Glutamatergic neuron (in vitro differentiated cells): ENCODE measurements around the gene ONECUT2. TPM values are rescaled to one million over a fixed set of nuclear protein-coding genes. Genes with fewer than 3 reads are reported as not detected.

Experiments
- DNase-seq: peaks from one replicate; pipeline ENCODE4 v3.0.0; 2022
- H3K27ac Mint-ChIP-seq: one replicate; pipeline ENCODE4 v1.8.0; 2020; ENCODE audit warnings: mild to moderate bottlenecking, mixed read lengths, inconsistent platforms; ENCODE audit not compliant: unreplicated experiment
- H3K27me3 Mint-ChIP-seq: one replicate; pipeline ENCODE4 v1.8.0; 2020; ENCODE audit warnings: mild to moderate bottlenecking, moderate library complexity, mixed read lengths, inconsistent platforms; ENCODE audit not compliant: unreplicated experiment
- H3K36me3 Mint-ChIP-seq: one replicate; pipeline ENCODE4 v1.8.0; 2020; ENCODE audit warnings: mild to moderate bottlenecking, mixed read lengths, inconsistent platforms; ENCODE audit not compliant: unreplicated experiment
- H3K4me1 Mint-ChIP-seq: one replicate; pipeline ENCODE4 v1.8.0; 2020; ENCODE audit warnings: mild to moderate bottlenecking, low read depth, mixed read lengths, inconsistent platforms; ENCODE audit not compliant: unreplicated experiment
- H3K4me3 Mint-ChIP-seq: one replicate; pipeline ENCODE4 v1.8.0; 2020; ENCODE audit warnings: mild to moderate bottlenecking, mixed read lengths, inconsistent platforms; ENCODE audit not compliant: unreplicated experiment
- H3K9me3 Mint-ChIP-seq: one replicate; pipeline ENCODE4 v1.8.0; 2020; ENCODE audit warnings: mild to moderate bottlenecking, moderate library complexity, mixed read lengths, inconsistent platforms; ENCODE audit not compliant: unreplicated experiment
- total RNA-seq: library from RNA; stranded (reverse); fragmentation: NEBNext Ultra II Directional; extraction: Animal tissue kit (Norgen Biotek cat#: 25700); gene quantifications from one replicate; pipeline ENCODE4 v1.2.1, GENCODE V29; 2021; ENCODE audit not compliant: unreplicated experiment
- TF ChIP-seq, protein P1 (sequence below): fragments of 200-600 bp; sonication (generic); IDR thresholded peaks from one replicate; pipeline ENCODE4 v1.5.0; 2021; ENCODE audit not compliant: partially characterized antibody, unreplicated experiment

The ONECUT2 gene
- total RNA-seq, 1 donor from 2014 or later = 230 TPM

DNA sequence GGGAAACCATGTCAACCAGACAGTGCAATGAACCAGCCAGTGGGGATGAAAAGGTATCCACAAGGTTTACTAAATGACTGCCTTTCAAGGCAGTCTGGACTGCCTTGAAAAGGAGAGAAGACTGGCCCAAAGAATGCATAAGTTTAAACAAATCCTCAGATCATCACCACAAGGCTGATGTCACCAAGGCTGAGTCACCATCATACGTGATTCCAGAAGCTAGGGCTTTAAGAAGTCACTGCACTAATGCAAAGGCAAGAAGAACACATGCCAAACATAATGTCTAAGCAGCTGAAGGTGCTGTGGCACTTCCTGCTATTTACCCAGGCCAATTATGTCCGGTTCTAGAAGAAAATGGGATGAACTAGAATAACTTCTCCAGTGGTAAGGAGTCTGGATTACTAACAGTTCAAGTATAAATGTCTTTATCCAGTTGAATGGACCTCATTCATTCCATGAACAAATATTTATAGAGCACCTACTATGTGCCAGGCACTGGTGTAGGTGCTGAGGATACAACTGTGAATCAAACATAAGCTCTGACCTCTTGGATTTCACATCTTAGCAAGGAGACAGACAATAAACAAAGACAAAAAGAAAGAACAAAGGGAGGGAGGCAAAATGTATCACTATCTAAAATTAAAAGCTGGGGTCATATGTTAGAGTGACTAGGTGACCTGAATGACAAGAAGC lies 37.6 kb upstream of the ONECUT2 start:
- peaks cover 13% of the 10 kb centered on the region for H3K36me3 Mint-ChIP-seq
- H3K27me3 Mint-ChIP-seq = peaks cover 5% of the 10 kb centered on the region
- H3K9me3 Mint-ChIP-seq = peaks cover 4% of the 10 kb centered on the region
- no peak for DNase-seq
- no peak overlapping the region for H3K27ac Mint-ChIP-seq
- H3K4me3 Mint-ChIP-seq = no peak overlapping the region
- H3K4me1 Mint-ChIP-seq = no peaks in the 10 kb centered on the region
- TF ChIP-seq, protein P1, sequence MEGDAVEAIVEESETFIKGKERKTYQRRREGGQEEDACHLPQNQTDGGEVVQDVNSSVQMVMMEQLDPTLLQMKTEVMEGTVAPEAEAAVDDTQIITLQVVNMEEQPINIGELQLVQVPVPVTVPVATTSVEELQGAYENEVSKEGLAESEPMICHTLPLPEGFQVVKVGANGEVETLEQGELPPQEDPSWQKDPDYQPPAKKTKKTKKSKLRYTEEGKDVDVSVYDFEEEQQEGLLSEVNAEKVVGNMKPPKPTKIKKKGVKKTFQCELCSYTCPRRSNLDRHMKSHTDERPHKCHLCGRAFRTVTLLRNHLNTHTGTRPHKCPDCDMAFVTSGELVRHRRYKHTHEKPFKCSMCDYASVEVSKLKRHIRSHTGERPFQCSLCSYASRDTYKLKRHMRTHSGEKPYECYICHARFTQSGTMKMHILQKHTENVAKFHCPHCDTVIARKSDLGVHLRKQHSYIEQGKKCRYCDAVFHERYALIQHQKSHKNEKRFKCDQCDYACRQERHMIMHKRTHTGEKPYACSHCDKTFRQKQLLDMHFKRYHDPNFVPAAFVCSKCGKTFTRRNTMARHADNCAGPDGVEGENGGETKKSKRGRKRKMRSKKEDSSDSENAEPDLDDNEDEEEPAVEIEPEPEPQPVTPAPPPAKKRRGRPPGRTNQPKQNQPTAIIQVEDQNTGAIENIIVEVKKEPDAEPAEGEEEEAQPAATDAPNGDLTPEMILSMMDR = no peak

- H3K27me3 Mint-ChIP-seq = peaks cover 2% of the 10 kb centered on the region
- TF ChIP-seq, protein P1 = no peak
Observed at GRCh38 chr18:57404345-57404744, 30.8 kb upstream of the ONECUT2 start.

DNA sequence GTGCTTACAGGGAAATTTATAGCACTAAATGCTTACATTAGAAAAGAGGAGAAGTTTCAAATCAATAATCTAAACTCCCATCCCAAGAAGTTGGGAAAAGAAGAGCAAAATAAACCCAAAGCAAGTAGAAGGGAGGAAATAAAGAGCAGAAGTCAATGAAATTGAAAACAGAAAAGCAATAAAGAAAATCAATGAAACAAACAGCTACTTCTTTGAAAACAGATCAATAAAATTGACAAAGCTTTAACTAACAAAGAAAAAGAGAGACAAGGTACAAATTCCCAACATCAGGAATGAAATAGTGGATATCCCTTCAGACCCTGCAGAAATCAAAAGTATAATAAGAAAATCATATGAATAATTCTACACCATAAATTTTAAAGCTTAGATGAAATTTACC lies 25.5 kb upstream of the ONECUT2 start:
- Mint-ChIP-seq H3K9me3 (no peaks in the 10 kb centered on the region), H3K36me3 (peaks cover 5% of the 10 kb centered on the region), H3K4me3 (no peak overlapping the region), H3K27me3 (no peaks in the 10 kb centered on the region), H3K4me1 (no peaks in the 10 kb centered on the region), H3K27ac (no peak overlapping the region)
- TF ChIP-seq, protein P1 = no peak
- DNase-seq = no peak

More at GRCh38 chr18:57404345-57404744, 30.8 kb upstream of the ONECUT2 start:
- Mint-ChIP-seq H3K36me3 (peaks cover under 1% of the 10 kb centered on the region), H3K27ac (no peak overlapping the region), H3K4me1 (no peaks in the 10 kb centered on the region), H3K4me3 (no peak overlapping the region), H3K9me3 (no peaks in the 10 kb centered on the region)
- no peak for DNase-seq

- Mint-ChIP-seq H3K27me3 (no peaks in the 10 kb centered on the region), H3K9me3 (no peaks in the 10 kb centered on the region), H3K4me3 (no peak overlapping the region), H3K36me3 (peaks cover 5% of the 10 kb centered on the region), H3K27ac (no peak overlapping the region), H3K4me1 (no peaks in the 10 kb centered on the region)
- no peak for DNase-seq
- TF ChIP-seq, protein P1 = no peak
Observed at GRCh38 chr18:57410749-57411148, 24.4 kb upstream of the ONECUT2 start.

DNA sequence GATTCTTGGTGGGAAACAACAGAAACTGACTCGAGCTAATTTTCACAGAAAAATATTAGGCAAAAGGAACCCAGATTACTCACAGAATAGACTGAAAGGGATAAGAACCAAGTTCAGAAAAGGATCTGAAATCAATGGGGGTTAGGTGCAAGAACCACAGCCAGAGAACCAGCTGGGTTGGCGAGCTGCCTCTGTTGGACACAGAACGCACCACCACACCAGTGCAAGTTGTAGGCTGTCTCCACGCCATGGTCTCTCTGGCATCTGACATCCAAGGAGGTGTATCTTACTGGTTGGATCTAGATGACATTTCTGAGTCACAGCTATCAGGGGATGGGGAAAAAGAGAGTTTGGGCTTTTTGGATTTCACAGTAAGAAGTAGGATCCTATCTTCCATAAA lies 18.6 kb upstream of the ONECUT2 start:
- TF ChIP-seq, protein P1 = no peak
- Mint-ChIP-seq H3K27me3 (no peaks in the 10 kb centered on the region), H3K4me3 (no peak overlapping the region), H3K4me1 (no peaks in the 10 kb centered on the region), H3K36me3 (peaks cover 4% of the 10 kb centered on the region), H3K27ac (no peak overlapping the region), H3K9me3 (peaks cover 1% of the 10 kb centered on the region)
- no peak for DNase-seq
